GM18907 (cell line): ENCODE data around the gene GALNT9.
"Not testable (repeated sequence)": the region's sequence is repeated elsewhere in the genome, so short reads cannot be mapped to it uniquely, and the experiment has no call there.

ENCODE experiments used
- ATAC-seq: cut with Tn5 transposase; IDR thresholded peaks from one replicate; pipeline ENCODE4 v1.9.1; 2021; ENCODE audit warnings: mild to moderate bottlenecking, moderate library complexity; ENCODE audit not compliant: unreplicated experiment

Gene GALNT9

DNA sequence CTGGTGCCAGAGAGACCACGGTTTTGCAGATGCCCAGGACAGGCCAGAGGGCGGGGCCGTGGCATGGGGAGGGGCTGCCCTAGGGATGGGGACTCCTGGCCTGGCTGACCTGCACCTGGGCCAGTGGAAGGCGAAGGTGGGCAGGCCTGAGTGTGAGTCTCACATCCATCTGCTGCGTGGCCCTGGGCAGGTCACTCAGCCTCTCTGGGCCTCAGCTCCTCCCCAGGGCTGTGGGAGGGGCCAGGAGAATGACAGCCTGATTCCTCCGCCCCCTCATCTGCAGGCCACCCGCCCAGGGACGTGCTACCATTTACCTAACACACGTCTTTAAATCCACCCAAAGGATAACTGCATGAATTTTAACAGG lies 90.9 kb downstream of the GALNT9 start:
- ATAC-seq = no peak

DNA sequence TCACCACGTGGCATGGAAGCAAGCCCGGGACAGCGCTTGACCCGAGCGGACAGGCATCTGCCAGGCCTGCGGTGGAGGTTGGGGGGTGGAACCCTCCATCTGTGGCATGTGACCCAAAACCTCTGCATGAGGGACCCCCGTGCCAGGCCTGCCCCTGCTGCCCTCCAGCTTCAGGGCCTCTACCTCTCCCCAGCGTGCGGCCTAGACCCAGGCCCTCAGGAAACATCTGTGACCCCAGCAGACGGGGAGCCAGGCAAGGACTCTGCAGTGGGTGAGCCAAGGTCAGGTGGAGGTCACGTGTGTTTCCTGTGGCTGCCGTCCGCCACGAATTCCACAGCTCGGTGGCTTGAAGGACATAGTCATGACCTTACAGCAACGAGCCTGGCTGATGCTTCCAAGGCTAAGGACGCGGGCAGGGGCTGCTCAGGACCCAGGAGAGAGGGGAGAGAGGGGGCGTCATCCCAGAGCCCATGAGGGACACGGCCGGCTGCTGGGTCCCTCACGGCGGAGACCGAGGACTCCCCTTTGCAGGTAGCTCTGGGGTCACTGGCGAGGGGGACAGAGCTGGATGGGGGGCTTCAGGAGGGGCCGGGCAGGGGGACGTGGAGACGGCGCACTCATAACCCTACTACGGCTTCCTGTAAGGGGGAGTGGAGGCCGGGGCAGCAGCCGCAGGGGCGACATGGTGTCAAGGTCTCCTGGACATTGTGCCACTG lies 91.5 kb downstream of the GALNT9 start:
- no peak for ATAC-seq

DNA sequence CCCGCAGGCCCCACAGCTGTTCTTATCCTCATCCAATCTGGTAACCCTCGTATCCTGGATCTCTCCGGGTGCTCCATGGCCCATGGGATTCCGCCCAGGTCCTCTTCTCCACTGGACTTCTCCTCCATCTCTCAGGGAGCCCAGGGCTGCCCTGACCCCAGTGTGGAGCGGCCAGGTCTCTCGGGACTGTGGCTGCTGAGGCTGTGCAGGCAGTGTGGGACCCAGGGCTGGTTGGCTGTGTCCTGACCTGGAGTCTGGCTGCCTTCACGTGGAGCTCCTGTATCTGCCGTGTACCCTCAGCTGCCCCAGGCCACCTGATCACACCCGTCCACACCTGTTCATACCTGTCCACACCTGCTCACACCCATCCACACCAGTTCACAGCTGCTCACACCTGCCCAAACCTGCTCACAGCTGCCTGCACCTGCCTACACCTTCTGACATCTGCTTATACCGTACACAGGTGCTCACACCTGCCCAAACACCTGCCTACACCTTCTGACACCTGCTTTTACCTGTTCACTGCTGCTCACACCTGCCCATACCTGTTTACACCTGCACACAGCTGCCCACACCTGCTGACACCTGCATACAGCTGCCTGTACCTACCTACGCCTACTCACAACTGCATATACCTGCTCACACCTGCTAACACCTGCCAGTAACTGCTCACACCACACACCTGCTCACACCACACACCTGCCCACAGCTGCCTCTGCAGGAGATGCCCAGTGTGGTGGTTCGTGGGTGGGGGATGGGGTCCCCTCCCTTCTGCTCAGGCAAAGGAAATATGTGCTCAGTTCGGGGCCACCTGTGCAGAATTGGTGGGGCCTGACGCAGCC lies 92.2 kb downstream of the GALNT9 start:
- no peak for ATAC-seq

DNA sequence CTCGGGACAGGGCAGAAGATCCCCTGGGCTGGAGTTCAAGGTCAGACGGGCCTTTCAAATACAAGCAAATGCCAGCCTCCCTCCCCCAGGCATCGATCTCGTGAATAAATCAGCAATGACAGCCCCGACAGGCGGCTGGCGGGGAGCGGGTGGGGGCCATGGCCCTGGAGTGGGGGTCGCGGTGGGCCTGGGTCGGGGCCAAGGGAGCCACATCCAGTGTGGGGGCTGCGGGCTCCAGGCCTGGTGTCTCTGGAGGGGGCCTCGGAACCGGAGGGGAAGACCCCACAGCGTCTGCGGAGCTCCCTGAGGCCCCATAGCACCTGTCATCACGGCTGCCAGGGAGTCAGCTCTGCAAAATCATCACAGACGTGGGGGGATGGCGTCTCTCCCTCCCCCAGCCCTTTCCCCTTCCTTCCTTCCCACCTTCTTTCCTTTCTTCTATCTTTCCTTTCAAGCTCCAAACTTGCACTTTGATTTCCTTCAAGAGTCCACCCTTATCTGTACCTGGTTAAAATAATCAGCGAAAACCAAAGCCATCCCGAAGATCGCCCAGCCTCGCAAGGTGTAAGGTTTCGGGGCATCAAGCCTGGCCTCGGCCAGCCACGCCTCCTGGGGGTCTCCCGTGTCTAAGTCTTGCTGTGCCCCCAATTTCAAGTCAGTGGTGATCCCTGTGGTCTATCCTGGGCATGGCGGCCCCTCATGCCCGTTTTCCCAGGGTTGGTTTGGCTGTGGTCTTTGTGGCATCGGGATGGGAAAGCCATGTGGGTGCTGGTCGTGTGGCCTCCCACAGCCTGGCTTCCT lies 93.1 kb downstream of the GALNT9 start:
- ATAC-seq = no peak

DNA sequence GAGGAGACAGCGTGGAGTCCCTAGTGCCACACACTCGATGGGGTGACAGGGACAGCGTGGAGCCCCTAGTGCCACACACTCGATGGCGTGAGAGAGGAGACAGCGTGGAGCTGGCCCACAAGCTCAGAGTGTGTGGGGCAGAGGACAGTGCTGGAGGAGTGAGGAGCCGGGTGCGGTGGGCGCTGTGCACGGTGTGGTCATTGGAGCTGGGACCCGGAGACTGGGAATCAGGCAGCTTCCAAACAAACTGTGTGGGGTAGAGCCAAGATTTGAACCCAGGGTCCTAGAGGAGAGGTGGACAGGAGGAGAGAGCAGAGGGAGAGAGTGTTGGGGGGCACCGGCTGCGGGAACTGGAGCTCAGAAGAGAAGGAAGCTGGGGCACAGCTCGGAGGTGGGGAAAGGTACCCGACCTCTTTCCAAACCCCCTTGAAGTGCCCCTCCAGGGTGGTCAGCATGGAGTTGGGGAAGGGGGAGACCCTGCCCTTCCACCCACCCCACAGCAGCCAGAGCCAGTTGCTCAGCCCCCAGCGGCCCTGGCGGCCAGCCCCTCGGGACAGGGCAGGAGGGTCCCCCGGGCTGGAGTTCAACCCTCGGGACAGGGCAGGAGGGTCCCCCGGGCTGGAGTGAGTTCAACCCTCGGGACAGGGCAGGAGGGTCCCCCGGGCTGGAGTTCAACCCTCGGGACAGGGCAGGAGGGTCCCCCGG lies 94.1 kb downstream of the GALNT9 start:
- no peak for ATAC-seq

DNA sequence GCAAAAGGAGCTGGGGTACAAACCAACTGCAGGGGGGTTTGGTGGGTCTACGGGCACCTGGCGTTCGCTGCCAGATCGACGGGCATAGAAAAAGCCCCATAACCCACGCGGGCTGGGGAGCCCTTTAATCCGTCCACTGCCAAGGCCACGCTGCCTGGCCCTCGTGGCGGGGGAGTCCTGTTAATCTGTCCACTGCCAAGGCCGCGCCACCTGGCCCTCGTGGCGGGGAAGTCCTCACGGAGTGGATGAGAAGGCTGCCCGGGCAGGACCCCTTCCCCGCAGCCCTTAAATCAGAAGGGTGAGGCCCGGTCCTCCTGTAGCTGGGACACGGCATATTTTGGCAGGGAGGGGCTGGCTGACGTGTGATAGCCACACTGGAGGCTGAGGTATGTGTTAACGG lies 99.0 kb downstream of the GALNT9 start:
- ATAC-seq = no peak

GRCh38 chr12:132229926-132230325 lies 99.5 kb downstream of the GALNT9 start:
- ATAC-seq = no peak

- ATAC-seq = no peak
These were observed 100.1 kb downstream of the GALNT9 start for GRCh38 chr12:132229193-132229760.

GRCh38 chr12:132228476-132229192 lies 100.8 kb downstream of the GALNT9 start:
- ATAC-seq = no peak

- no peak for ATAC-seq
These were observed 101.5 kb downstream of the GALNT9 start for GRCh38 chr12:132227782-132228475.

GRCh38 chr12:132227118-132227517 lies 102.3 kb downstream of the GALNT9 start:
- ATAC-seq = no peak

DNA sequence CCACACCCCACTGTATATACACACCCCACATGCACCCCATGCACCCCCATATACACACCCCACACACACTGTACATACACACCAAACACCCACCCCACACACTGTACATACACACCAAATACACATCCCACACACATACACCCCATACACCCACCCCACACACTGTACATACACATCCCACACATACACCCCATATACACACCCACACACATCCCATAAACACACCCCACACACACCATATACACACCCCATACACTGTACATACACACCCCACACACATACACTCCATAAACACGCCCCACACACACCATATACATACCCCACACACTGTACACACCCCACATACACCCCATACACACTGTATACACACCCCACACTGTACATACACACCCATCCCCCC lies 102.8 kb downstream of the GALNT9 start:
- ATAC-seq = no peak

GRCh38 chr12:132225214-132225613 lies 104.2 kb downstream of the GALNT9 start:
- ATAC-seq = no peak

- ATAC-seq = no peak
These were observed 104.9 kb downstream of the GALNT9 start for GRCh38 chr12:132224484-132224883.

- no peak for ATAC-seq
These were observed 106.6 kb downstream of the GALNT9 start for GRCh38 chr12:132222808-132223173.

GRCh38 chr12:132222096-132222807 lies 107.1 kb downstream of the GALNT9 start:
- ATAC-seq = no peak

DNA sequence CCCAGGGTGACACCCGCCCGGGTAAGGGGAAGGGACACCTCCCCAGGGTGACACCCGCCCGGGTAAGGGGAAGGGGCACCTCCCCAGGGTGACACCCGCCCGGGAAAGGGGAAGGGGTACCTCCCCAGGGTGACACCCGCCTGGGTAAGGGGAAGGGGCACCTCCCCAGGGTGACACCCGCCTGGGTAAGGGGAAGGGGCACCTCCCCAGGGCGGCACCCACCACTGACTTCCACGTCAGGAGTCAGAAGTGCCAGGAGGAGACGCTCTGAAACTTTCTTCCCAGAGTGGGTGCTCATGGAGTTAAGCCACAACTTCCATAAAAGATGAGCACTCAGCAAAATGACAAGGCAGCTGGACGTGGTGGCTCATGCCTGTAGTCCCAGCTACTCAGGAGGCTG lies 109.6 kb downstream of the GALNT9 start:
- ATAC-seq = not testable (repeated sequence)

DNA sequence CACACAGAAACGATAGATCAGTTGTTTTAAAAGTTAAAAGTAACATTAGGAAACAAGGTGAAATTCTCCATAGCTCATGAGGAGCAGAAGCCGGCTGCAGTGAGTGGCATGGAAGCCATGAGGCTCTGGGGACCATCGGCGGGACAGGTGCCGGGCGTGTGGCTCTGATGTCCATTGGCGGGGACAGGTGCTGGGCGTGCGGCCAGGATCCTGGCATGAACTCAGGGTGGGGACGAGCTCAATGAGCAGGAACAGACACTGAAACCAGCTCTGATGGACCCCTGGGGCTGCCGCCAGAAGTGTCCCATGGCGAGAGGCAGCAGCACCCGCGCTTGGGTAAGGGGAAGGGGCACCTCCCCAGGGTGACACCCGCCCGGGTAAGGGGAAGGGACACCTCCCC lies 110.1 kb downstream of the GALNT9 start:
- no peak for ATAC-seq

GRCh38 chr12:132218915-132219314 lies 110.5 kb downstream of the GALNT9 start:
- ATAC-seq = no peak
